H1 (cell line): ENCODE measurements around the gene CHST12. TPM values are rescaled to one million over a fixed set of nuclear protein-coding genes. Genes with fewer than 3 reads are reported as not detected.
A peak's percentile ranks its signal among the peaks of the same experiment; 100 is the strongest.

Experiments used
- CTCF ChIA-PET: fragments of 300-600 bp; sonication (Branson Sonifier 250); formaldehyde crosslinking; loops from one replicate; lab custom pipeline; 2021; ENCODE audit not compliant: partially characterized antibody; lab: Charles Lee
- POLR2A ChIA-PET: fragments of 300-600 bp; sonication (Branson Sonifier 250); formaldehyde crosslinking; loops from one replicate; lab custom pipeline; 2021; ENCODE audit warnings: inconsistent platforms; ENCODE audit not compliant: partially characterized antibody; lab: Charles Lee
- DNase-seq, 2 experiments: peaks; one replicate each; pipeline versions ENCODE4 v3.0.0 to v3.0.0-alpha.2; 2010 to 2022; ENCODE audit warnings: low spot score in 2 of 2, low read depth in 1 of 2, mixed read lengths in 1 of 2
- FAIRE-seq: peaks from 2 replicates; lab custom pipeline; 2011; peaks lifted over from hg19 to GRCh38; lab: Jason Lieb, UNC
- H2AFZ ChIP-seq: 2 replicates; pipeline ENCODE4 v1.8.1; 2012; ENCODE audit warnings: low read length, inconsistent platforms
- H2AK5ac ChIP-seq: 2 replicates; pipeline ENCODE4 v1.6.1; 2013; ENCODE audit warnings: low read depth, low read length
- H2BK120ac ChIP-seq: replicated peaks from 2 replicates; pipeline ENCODE3; 2013; ENCODE audit warnings: low read depth, low read length, inconsistent platforms
- H2BK12ac ChIP-seq: 2 replicates; pipeline ENCODE4 v1.6.1; 2013; ENCODE audit warnings: low read depth, low read length
- H2BK15ac ChIP-seq: 2 replicates; pipeline ENCODE4 v1.6.1; 2013; ENCODE audit warnings: low read length
- H2BK20ac ChIP-seq: 2 replicates; pipeline ENCODE4 v1.6.1; 2013; ENCODE audit warnings: low read length
- H2BK5ac ChIP-seq: 2 replicates; pipeline ENCODE4 v1.6.1; 2013; ENCODE audit warnings: low read depth, low read length
- H3K14ac ChIP-seq: 2 replicates; pipeline ENCODE4 v1.6.1; 2013; ENCODE audit warnings: inconsistent platforms; ENCODE audit not compliant: insufficient read length
- H3K18ac ChIP-seq: 2 replicates; pipeline ENCODE4 v1.6.1; 2013; ENCODE audit warnings: low read length; ENCODE audit errors: extremely low read depth
- H3K23ac ChIP-seq: 2 replicates; pipeline ENCODE4 v1.6.1; 2013; ENCODE audit warnings: inconsistent platforms; ENCODE audit not compliant: insufficient read length
- H3K23me2 ChIP-seq: 2 replicates; pipeline ENCODE4 v1.6.1; 2013; ENCODE audit warnings: low read depth, low read length
- H3K27ac ChIP-seq: 2 replicates; pipeline ENCODE4 v1.6.1; 2011; ENCODE audit warnings: low read depth, low read length, inconsistent platforms
- H3K27me3 ChIP-seq, 4 experiments: replicated peaks in 1 of 4; 1 replicate in 1 of 4; 2 replicates in 3 of 4; pipeline versions ENCODE4 v1.6.1 to v1.8.1; 2011 to 2013; ENCODE audit warnings: low read length in 3 of 4, mild to moderate bottlenecking in 3 of 4, inconsistent platforms in 2 of 4, mixed read lengths in 2 of 4, moderate library complexity in 1 of 4; ENCODE audit not compliant: control insufficient read depth in 3 of 4, insufficient read depth in 3 of 4; ENCODE audit errors: extremely low read depth in 1 of 4
- H3K36me3 ChIP-seq, 4 experiments: 2 replicates each; pipeline versions ENCODE4 v1.6.1 to v1.8.1; 2011 to 2013; ENCODE audit warnings: mild to moderate bottlenecking in 4 of 4, low read length in 3 of 4, moderate library complexity in 2 of 4, control low read depth in 1 of 4, inconsistent platforms in 1 of 4; ENCODE audit not compliant: insufficient read depth in 4 of 4, control insufficient read depth in 2 of 4
- H3K4ac ChIP-seq: replicated peaks from 2 replicates; pipeline ENCODE3; 2013; ENCODE audit warnings: low read length, low read depth, mixed read lengths, inconsistent platforms; ENCODE audit not compliant: insufficient read length
- H3K4me1 ChIP-seq, 4 experiments: replicated peaks in 1 of 4; 1 replicate in 1 of 4; 2 replicates in 3 of 4; pipeline versions ENCODE4 v1.6.1 to v1.8.1; 2011 to 2013; ENCODE audit warnings: low read length in 3 of 4, inconsistent platforms in 2 of 4, mixed read lengths in 1 of 4; ENCODE audit not compliant: insufficient read depth in 4 of 4, control insufficient read depth in 3 of 4
- H3K4me2 ChIP-seq, 2 experiments: 2 replicates each; pipeline versions ENCODE4 v1.6.1 to v1.8.1; 2011 to 2013; ENCODE audit warnings: low read depth in 2 of 2, low read length in 2 of 2, control low read depth in 1 of 2, inconsistent platforms in 1 of 2, mild to moderate bottlenecking in 1 of 2; ENCODE audit not compliant: insufficient read depth in 1 of 2
- H3K4me3 ChIP-seq, 4 experiments: fragments of 200-600, 300-600 bp in 1 of 4; sonication (generic), shearing (Covaris generic), sonication (Bioruptor Twin) in 1 of 4; 2 replicates each; pipeline versions ENCODE4 v1.5.1 to v1.8.1; 2011 to 2016; ENCODE audit warnings: low read length in 4 of 4, low read depth in 3 of 4, control low read depth in 2 of 4, inconsistent platforms in 2 of 4, mild to moderate bottlenecking in 2 of 4, mixed read lengths in 1 of 4, moderate library complexity in 1 of 4; ENCODE audit not compliant: insufficient read depth in 2 of 4; ENCODE audit errors: extremely low read depth in 1 of 4
- H3K56ac ChIP-seq: replicated peaks from 2 replicates; pipeline ENCODE3; 2013; ENCODE audit warnings: low read depth, mild to moderate bottlenecking, mixed read lengths, low read length, inconsistent platforms; ENCODE audit not compliant: insufficient read length
- H3K79me1 ChIP-seq: 2 replicates; pipeline ENCODE4 v1.6.1; 2013; ENCODE audit warnings: low read depth, low read length, control low read depth
- H3K79me2 ChIP-seq, 2 experiments: 2 replicates each; pipeline versions ENCODE4 v1.6.1 to v1.8.1; 2012 to 2013; ENCODE audit warnings: low read length in 2 of 2, mild to moderate bottlenecking in 2 of 2, inconsistent platforms in 1 of 2; ENCODE audit not compliant: insufficient read depth in 2 of 2, control insufficient read depth in 1 of 2
- H3K9ac ChIP-seq, 4 experiments: replicated peaks in 1 of 4; 1 replicate in 1 of 4; 2 replicates in 3 of 4; pipeline versions ENCODE4 v1.6.1 to v1.8.1; 2011 to 2013; ENCODE audit warnings: low read depth in 3 of 4, low read length in 3 of 4, control low read depth in 2 of 4, mild to moderate bottlenecking in 2 of 4, moderate library complexity in 2 of 4, inconsistent platforms in 1 of 4; ENCODE audit errors: extremely low read depth in 1 of 4
- H3K9me3 ChIP-seq, 2 experiments: 2 replicates each; pipeline versions ENCODE4 v1.6.1 to v1.8.1; 2012 to 2013; ENCODE audit warnings: mild to moderate bottlenecking in 2 of 2, moderate library complexity in 2 of 2, control low read depth in 1 of 2, inconsistent platforms in 1 of 2, low read depth in 1 of 2, low read length in 1 of 2, mixed read lengths in 1 of 2; ENCODE audit not compliant: insufficient read depth in 2 of 2
- H4K20me1 ChIP-seq, 2 experiments: replicated peaks in 1 of 2; 2 replicates each; pipeline versions ENCODE3 to v1.8.1; 2011 to 2013; ENCODE audit warnings: inconsistent platforms in 2 of 2, low read length in 2 of 2, mild to moderate bottlenecking in 1 of 2; ENCODE audit not compliant: insufficient read depth in 2 of 2, control insufficient read depth in 1 of 2
- H4K5ac ChIP-seq: 2 replicates; pipeline ENCODE4 v1.6.1; 2013; ENCODE audit warnings: low read length, low read depth, mixed read lengths, inconsistent platforms; ENCODE audit not compliant: insufficient read length
- H4K8ac ChIP-seq: 2 replicates; pipeline ENCODE4 v1.8.0; 2013; ENCODE audit warnings: mild to moderate bottlenecking, moderate library complexity, low read length, inconsistent platforms; ENCODE audit not compliant: insufficient read depth; ENCODE audit errors: extremely low read depth
- H4K91ac ChIP-seq: replicated peaks from 2 replicates; pipeline ENCODE3; 2013; ENCODE audit warnings: low read length, mixed read lengths, inconsistent platforms; ENCODE audit not compliant: insufficient read length
- ASH2L ChIP-seq: fragments of 200-600, 300-600 bp; sonication (generic); IDR thresholded peaks from one replicate; pipeline ENCODE4 v1.7.1; 2017; ENCODE audit warnings: low read length
- ATF2 ChIP-seq: IDR thresholded peaks from 2 replicates; pipeline ENCODE4 v1.6.1; 2012; ENCODE audit warnings: low read length, inconsistent platforms
- CHD1 ChIP-seq: IDR thresholded peaks from 2 replicates; pipeline ENCODE4 v1.6.1; 2012; ENCODE audit warnings: low read depth, low read length, improper control_type of control experiment
- JUND ChIP-seq: IDR thresholded peaks from 2 replicates; pipeline ENCODE4 v1.6.1; 2011; ENCODE audit warnings: mild to moderate bottlenecking, improper control_type of control experiment, low read length
- POU5F1 ChIP-seq: IDR thresholded peaks from 2 replicates; pipeline ENCODE4 v1.6.1; 2011; ENCODE audit warnings: low read depth, mild to moderate bottlenecking, low read length, moderate library complexity
- TAF7 ChIP-seq: optimal IDR thresholded peaks from 2 replicates; pipeline ENCODE3; 2011; ENCODE audit warnings: low read depth, mild to moderate bottlenecking, inconsistent platforms, low read length, moderate library complexity, borderline replicate concordance
- WGBS, 2 experiments: shearing (Covaris generic) in 1 of 2; methylation state at CpG; one replicate each; pipeline versions ENCODE4 v1.1.6 to v1.1.7; 2013 to 2015; ENCODE audit warnings: low lambda C conversion rate in 2 of 2, mixed read lengths in 2 of 2, inconsistent platforms in 1 of 2, low coverage in 1 of 2, missing lambda C conversion rate in 1 of 2; ENCODE audit not compliant: insufficient replicate concordance in 2 of 2, insufficient coverage in 1 of 2, insufficient read length in 1 of 2; ENCODE audit errors: extremely low coverage in 1 of 2, missing lambda C conversion rate in 1 of 2; 5-methylcytosine and 5-hydroxymethylcytosine counted together
- polyA plus RNA-seq, 7 experiments: library from polyadenylated mRNA; depleted of rRNA in 3 of 7; stranded (reverse) in 5 of 7; unstranded in 2 of 7; fragments of >200 nt in 5 of 7; fragments of 200-250 nt in 2 of 7; gene quantifications; 1 replicate in 5 of 7; 2 replicates in 1 of 7; 4 replicates in 1 of 7; pipeline versions ENCODE4 v1.2.1 to v1.2.3, GENCODE V29; 2011 to 2013; ENCODE audit warnings: missing spikeins in 2 of 7, mixed read lengths in 2 of 7
- total RNA-seq: library from RNA; stranded (reverse); fragmentation: NEBNext Ultra II Directional; extraction: Animal tissue kit (Norgen Biotek cat#: 25700); gene quantifications from 2 replicates; pipeline ENCODE4 v1.2.1, GENCODE V29; 2021
- TF ChIP-seq, protein P1 (sequence below): IDR thresholded peaks from 2 replicates; pipeline ENCODE4 v1.6.1; 2012; ENCODE audit warnings: inconsistent platforms

Gene CHST12
- total and polyA plus RNA-seq, 2 of the 8 experiments (the other 6 are each of a cell fraction or from before 2014, with no cell fraction given), result 13.4 to 24.1 TPM

GRCh38 chr7:2386964-2387669 is 16.3 kb upstream of the CHST12 start:
- Histone ChIP-seq H3K56ac (no peak overlapping the region), H3K79me1 (no peaks in the 10 kb centered on the region), H2BK12ac (no peak overlapping the region), H4K20me1 (peaks cover 3% of the 10 kb centered on the region in 2 experiments), H3K27me3 (no peaks in the 10 kb centered on the region), H2BK20ac (no peak overlapping the region), H4K8ac (no peak overlapping the region), H4K5ac (no peak overlapping the region), H4K91ac (no peak overlapping the region), H3K14ac (no peak overlapping the region), H3K27ac (no peak overlapping the region; the same call in 1 of the 2 replicates), H3K18ac (no peak overlapping the region; the same call in 1 of the 2 replicates), H3K9me3 (no peaks in the 10 kb centered on the region), H3K9ac (0 out of 7 replicates have a peak overlapping the region, but pooled peaks of 1 of the 4 experiments have one; percentile 15), H3K23ac (no peak overlapping the region), H3K4me3 (no peak overlapping the region), H3K23me2 (no peaks in the 10 kb centered on the region), H3K79me2 (no peaks in the 10 kb centered on the region), H2AFZ (no peak overlapping the region), H3K36me3 (no peaks in the 10 kb centered on the region), H3K4me1 (peaks cover 0 to 5% (median 0%) of the 10 kb centered on the region in 4 experiments; a peak in 2 of 7 replicates), H2BK120ac (no peak overlapping the region), H3K4me2 (no peak overlapping the region), H3K4ac (no peak overlapping the region), H2BK5ac (no peak overlapping the region), H2AK5ac (no peak overlapping the region), H2BK15ac (no peak overlapping the region)
- TF ChIP-seq ASH2L (no peak), CHD1 (no peak), ATF2 (no peak), JUND (no peak), POU5F1 (no peak), TAF7 (no peak)
- TF ChIP-seq, protein P1, sequence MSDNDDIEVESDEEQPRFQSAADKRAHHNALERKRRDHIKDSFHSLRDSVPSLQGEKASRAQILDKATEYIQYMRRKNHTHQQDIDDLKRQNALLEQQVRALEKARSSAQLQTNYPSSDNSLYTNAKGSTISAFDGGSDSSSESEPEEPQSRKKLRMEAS, result no peak
- POLR2A ChIA-PET, result interaction anchor here (0.9 to 2.0 kb wide), 5 partner anchors 13 to 45 kb away, joined by 3 to 12 read pairs (median 4); partner anchors contain the start of gene EIF3B
- CTCF ChIA-PET, result interaction anchor here (0.5 to 1.7 kb wide), 4 partner anchors 17 to 713 kb away, joined by 3 to 5 read pairs (median 4); no protein-coding TSS in a partner anchor
- no peak for FAIRE-seq
- 80% methylated on average over 13 of the region's 17 CpGs; no CpG with 5 or more reads in 1 of the 2 experiments for WGBS, 2 experiments
- no peak for DNase-seq
